AG04449 (cell line): Measurements from ENCODE around the gene GDF10.

Experiments used
- CTCF ChIA-PET: fragments of 350-600 bp; formaldehyde crosslinking; extraction: SDS; loops from one replicate; lab custom pipeline; 2021; ENCODE audit warnings: antibody characterized with exemption; lab: Yijun Ruan, JAX
- POLR2A ChIA-PET: fragments of 400-600, 350-600 bp; formaldehyde crosslinking; extraction: SDS; loops from one replicate; lab custom pipeline; 2020; ENCODE audit warnings: antibody characterized with exemption, inconsistent platforms; lab: Yijun Ruan, JAX
- DNase-seq: peaks from one replicate; pipeline ENCODE4 v3.0.0-alpha.2; 2010; ENCODE audit warnings: low read depth, low spot score
- H3K4me3 ChIP-seq: 2 replicates; pipeline ENCODE4 v1.5.1; 2011; ENCODE audit warnings: low read depth, mild to moderate bottlenecking, control low read depth, low read length
- TF ChIP-seq, protein P1 (sequence below): IDR thresholded peaks from one replicate; pipeline ENCODE4 v1.5.1; 2011; ENCODE audit warnings: mild to moderate bottlenecking, moderate library complexity, low read length, control low read depth, inconsistent platforms; ENCODE audit not compliant: insufficient read depth; ENCODE audit errors: missing control alignments

GDF10 gene

DNA sequence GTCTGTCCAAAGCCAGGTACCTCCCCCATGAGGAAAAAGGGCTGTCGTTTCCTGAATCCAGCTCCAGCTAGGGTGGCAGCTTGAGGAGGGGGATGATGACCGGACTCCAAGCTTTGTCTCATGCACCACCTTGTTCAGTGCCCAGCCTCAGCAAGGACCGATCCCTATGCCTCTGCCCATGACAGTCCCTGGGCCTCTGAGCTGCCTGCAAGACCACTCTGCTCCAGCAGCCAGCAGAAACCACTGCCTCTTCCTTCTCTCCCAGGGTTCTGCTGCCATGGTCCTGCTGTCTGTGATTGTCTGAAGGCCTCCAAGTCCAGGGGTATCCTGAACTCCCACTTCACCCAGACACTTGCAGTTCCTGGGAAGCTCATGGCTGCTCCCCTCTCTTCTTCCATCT lies 21.3 kb upstream of the GDF10 start:
- TF ChIP-seq, protein P1, sequence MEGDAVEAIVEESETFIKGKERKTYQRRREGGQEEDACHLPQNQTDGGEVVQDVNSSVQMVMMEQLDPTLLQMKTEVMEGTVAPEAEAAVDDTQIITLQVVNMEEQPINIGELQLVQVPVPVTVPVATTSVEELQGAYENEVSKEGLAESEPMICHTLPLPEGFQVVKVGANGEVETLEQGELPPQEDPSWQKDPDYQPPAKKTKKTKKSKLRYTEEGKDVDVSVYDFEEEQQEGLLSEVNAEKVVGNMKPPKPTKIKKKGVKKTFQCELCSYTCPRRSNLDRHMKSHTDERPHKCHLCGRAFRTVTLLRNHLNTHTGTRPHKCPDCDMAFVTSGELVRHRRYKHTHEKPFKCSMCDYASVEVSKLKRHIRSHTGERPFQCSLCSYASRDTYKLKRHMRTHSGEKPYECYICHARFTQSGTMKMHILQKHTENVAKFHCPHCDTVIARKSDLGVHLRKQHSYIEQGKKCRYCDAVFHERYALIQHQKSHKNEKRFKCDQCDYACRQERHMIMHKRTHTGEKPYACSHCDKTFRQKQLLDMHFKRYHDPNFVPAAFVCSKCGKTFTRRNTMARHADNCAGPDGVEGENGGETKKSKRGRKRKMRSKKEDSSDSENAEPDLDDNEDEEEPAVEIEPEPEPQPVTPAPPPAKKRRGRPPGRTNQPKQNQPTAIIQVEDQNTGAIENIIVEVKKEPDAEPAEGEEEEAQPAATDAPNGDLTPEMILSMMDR: no peak
- DNase-seq: no peak
- ChIA-PET CTCF (interaction anchor here (2.0 kb wide), 1 partner anchor 33 kb away, joined by 6 read pairs; no protein-coding TSS in a partner anchor), POLR2A (no interaction called here)
- no peak overlapping the region for H3K4me3 ChIP-seq

- TF ChIP-seq, protein P1: no peak
- ChIA-PET CTCF (interaction anchor here (2.0 kb wide), 1 partner anchor 33 kb away, joined by 6 read pairs; no protein-coding TSS in a partner anchor), POLR2A (no interaction called here)
Measured at GRCh38 chr10:47279276-47279675, 20.7 kb upstream of the GDF10 start.

DNA sequence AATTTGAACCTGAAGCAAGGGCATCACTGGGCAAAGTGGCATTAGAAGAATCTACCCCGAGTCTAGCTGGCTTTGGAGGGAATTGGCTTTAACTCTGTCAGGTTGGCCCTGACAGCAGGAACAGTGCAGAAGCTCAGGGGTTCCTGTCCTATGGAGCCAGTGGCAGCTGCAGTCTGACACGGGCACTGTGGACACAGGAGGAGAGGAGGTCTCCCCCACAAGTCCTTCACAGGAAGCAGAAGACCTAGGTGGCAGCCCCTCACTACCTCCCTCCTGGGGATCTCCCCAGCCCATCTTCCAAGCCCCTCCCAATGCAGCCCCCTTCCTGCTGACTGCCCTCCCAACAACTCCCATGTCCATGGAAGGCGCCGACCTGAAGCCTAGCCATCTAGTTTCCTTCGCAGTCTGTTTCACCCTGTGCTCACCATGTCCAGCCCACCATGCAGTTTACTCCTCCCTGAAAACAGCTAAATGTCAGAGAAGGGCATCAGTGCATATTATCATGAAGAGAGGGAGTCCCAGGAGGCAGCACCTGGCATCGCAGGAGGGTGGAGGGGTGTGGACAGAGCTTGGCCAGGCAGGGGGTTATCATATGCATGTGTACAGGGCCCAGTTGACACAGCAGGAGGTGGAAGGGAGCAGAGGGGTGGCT lies 17.9 kb upstream of the GDF10 start:
- ChIA-PET CTCF (interaction anchor here (0.9 kb wide), 1 partner anchor 230 kb away, joined by 3 read pairs; no protein-coding TSS in a partner anchor), POLR2A (no interaction called here)
- H3K4me3 ChIP-seq: no peak overlapping the region
- TF ChIP-seq, protein P1: no peak
- DNase-seq: no peak

More at GRCh38 chr10:47279276-47279675, 20.7 kb upstream of the GDF10 start:
- no peak for DNase-seq
- no peak overlapping the region for H3K4me3 ChIP-seq

- TF ChIP-seq, protein P1: no peak
- ChIA-PET CTCF (no interaction called here), POLR2A (no interaction called here)
- H3K4me3 ChIP-seq: no peak overlapping the region
- no peak for DNase-seq
Measured at GRCh38 chr10:47282657-47283018, 17.4 kb upstream of the GDF10 start.

DNA sequence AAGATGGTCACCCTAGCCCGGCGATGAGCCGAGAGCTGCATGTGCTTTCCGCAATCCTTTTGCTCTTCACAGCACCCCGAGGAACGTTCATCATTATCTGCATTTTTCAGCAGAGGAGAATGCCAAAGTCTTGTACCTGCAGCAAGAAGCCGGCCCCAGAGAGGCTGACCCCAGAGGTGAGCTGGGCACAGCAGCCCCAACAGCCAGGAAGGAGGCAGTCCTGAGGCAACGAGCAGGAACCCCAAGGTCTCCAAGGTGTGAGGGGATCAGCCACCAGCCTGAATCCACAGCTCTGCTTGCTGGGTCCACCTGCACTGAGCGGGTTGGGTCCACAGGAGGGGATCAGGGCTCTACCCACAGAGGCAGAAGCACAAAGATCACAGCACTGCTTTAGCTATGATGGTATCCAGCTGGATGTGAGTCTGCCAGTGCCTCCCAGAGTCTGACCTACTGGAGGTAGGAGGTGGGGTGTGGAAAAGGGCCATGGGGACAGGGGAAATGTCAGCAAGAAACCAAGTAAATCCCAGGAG lies 16.8 kb upstream of the GDF10 start:
- ChIA-PET CTCF (no interaction called here), POLR2A (no interaction called here)
- TF ChIP-seq, protein P1: no peak
- no peak for DNase-seq
- H3K4me3 ChIP-seq: no peak overlapping the region

GRCh38 chr10:47283848-47284247 lies 16.1 kb upstream of the GDF10 start:
- no peak overlapping the region for H3K4me3 ChIP-seq
- POLR2A ChIA-PET: no interaction called here
- TF ChIP-seq, protein P1: no peak
- no peak for DNase-seq
- CTCF ChIA-PET: no interaction called here
